Measurements from ENCODE around the gene LRRK2. TPM values are rescaled to one million over a fixed set of nuclear protein-coding genes. Genes with fewer than 3 reads are reported as not detected.

The LRRK2 gene
- 0.15 TPM for polyA plus RNA-seq (2013, experiment 1 of 2)
- polyA plus RNA-seq (2013, experiment 2 of 2) = 0.13 TPM

GRCh38 chr12:40224439-40225291, at the start of gene LRRK2:
Gene LRRK2, plus strand, starts transcription at chr12:40224997. Its CDS starts 135 bp downstream, at chr12:40225132.
- Histone ChIP-seq H3K9ac (ENCODE audit: low read depth, low read length) (peak within 1 kb of the TSS; percentile 58), H3K27ac (ENCODE audit: low read depth, low read length) (no peak within 1 kb of the TSS)
- WGBS = 2% methylated on average over 78 of the region's 78 CpGs

DNA sequence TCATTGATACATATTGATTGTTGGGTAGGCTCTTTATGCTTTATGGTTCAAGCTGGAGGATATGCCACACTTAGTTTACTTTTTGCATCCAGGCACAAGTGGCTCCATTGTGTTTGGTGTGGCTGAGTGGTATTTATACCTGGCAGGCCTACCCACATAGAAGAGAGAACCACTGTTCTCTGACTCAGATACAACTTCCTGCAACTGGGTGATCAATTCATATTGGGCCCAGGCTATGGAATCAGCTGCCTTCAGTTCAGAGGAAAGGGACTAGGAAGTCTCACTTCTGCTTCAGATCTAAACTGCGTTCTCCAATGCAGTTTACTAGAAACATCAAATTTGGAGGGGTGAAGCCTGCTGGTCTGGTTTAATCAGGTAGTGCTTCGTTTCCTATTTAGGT, 49.8 kb upstream of the LRRK2 start:
- Histone ChIP-seq H3K9me3 (ENCODE audit: insufficient read depth, low read depth, low read length) (no peaks in the 10 kb centered on the region), H3K9ac (ENCODE audit: low read depth, low read length) (no peak overlapping the region), H3K4me3 (ENCODE audit: low read length) (no peak overlapping the region), H3K4me1 (ENCODE audit: insufficient read depth, low read length) (no peaks in the 10 kb centered on the region), H3K27me3 (ENCODE audit: insufficient read depth, low read length) (no peaks in the 10 kb centered on the region), H3K36me3 (ENCODE audit: insufficient read depth, low read length) (no peaks in the 10 kb centered on the region), H3K27ac (ENCODE audit: low read depth, low read length) (no peak overlapping the region)
- WGBS = 94% methylated on average over 2 of the region's 2 CpGs

More at GRCh38 chr12:40224439-40225291, at the start of gene LRRK2:
- Histone ChIP-seq H3K4me1 (ENCODE audit: insufficient read depth, low read length) (peaks cover 6% of the 10 kb centered on the region), H3K36me3 (ENCODE audit: insufficient read depth, low read length) (no peaks in the 10 kb centered on the region), H3K27me3 (ENCODE audit: insufficient read depth, low read length) (peaks cover 45% of the 10 kb centered on the region), H3K9me3 (ENCODE audit: insufficient read depth, low read depth, low read length) (no peaks in the 10 kb centered on the region), H3K4me3 (ENCODE audit: low read length) (peak within 1 kb of the TSS; percentile 67)

DNA sequence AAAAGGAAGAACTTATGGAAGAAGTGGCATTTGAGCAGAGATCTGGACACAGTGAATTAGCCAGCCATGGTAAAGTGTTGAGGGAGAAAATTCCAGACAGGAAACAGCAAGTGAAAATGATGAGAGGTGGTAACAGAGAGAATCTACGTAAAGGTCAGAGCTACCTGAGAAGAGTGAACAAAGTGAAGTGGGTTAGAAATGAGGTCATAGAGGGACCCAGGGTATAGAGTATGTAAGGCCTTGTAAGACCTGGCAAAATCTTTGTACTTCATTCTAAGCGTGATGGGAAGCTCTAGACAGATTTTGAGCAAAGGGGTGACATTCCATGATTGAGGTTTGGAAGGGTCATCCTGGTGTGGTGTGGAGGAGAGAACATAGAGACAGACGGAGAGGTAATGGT, 49.3 kb upstream of the LRRK2 start:
- H3K9me3 ChIP-seq (ENCODE audit: insufficient read depth, low read depth, low read length) = no peaks in the 10 kb centered on the region
- no peak overlapping the region for H3K9ac ChIP-seq (ENCODE audit: low read depth, low read length)
- no peaks in the 10 kb centered on the region for H3K4me1 ChIP-seq (ENCODE audit: insufficient read depth, low read length)
- 92% methylated on average over 3 of the region's 3 CpGs for WGBS
- H3K36me3 ChIP-seq (ENCODE audit: insufficient read depth, low read length) = no peaks in the 10 kb centered on the region
- no peak overlapping the region for H3K4me3 ChIP-seq (ENCODE audit: low read length)
- H3K27me3 ChIP-seq (ENCODE audit: insufficient read depth, low read length) = no peaks in the 10 kb centered on the region
- no peak overlapping the region for H3K27ac ChIP-seq (ENCODE audit: low read depth, low read length)

DNA sequence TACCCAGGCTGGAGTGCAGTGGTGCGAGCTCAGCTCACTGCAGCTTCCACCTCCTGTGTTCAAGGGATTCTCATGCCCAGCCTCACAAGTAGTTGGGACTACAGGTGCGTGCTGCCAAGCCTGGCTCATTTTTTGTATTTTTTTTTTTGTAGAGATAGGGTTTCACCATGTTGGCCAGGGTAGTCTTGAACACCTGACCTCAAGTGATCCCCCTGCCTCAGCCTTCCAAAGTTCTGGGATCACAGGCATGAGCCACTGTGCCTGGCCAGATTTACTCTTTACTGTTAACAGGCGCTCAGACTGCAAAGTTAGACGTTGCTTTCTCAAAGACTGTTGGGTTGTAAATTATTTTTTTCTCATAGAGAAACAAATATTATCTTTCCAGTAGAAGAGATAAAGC, 46.1 kb upstream of the LRRK2 start:
- Histone ChIP-seq H3K9ac (ENCODE audit: low read depth, low read length) (no peak overlapping the region), H3K27me3 (ENCODE audit: insufficient read depth, low read length) (no peaks in the 10 kb centered on the region), H3K27ac (ENCODE audit: low read depth, low read length) (no peak overlapping the region), H3K4me1 (ENCODE audit: insufficient read depth, low read length) (no peaks in the 10 kb centered on the region), H3K4me3 (ENCODE audit: low read length) (no peak overlapping the region), H3K9me3 (ENCODE audit: insufficient read depth, low read depth, low read length) (no peaks in the 10 kb centered on the region), H3K36me3 (ENCODE audit: insufficient read depth, low read length) (no peaks in the 10 kb centered on the region)
- WGBS = 90% methylated on average over 4 of the region's 4 CpGs

- Histone ChIP-seq H3K4me1 (ENCODE audit: insufficient read depth, low read length) (no peaks in the 10 kb centered on the region), H3K27ac (ENCODE audit: low read depth, low read length) (no peak overlapping the region), H3K9ac (ENCODE audit: low read depth, low read length) (no peak overlapping the region), H3K9me3 (ENCODE audit: insufficient read depth, low read depth, low read length) (no peaks in the 10 kb centered on the region), H3K36me3 (ENCODE audit: insufficient read depth, low read length) (no peaks in the 10 kb centered on the region), H3K27me3 (ENCODE audit: insufficient read depth, low read length) (no peaks in the 10 kb centered on the region), H3K4me3 (ENCODE audit: low read length) (no peak overlapping the region)
- no CpG with 5 or more reads among the region's 1 CpG for WGBS
Measured at GRCh38 chr12:40181490-40181889, 43.3 kb upstream of the LRRK2 start.

- Histone ChIP-seq H3K9ac (ENCODE audit: low read depth, low read length) (no peak overlapping the region), H3K27me3 (ENCODE audit: insufficient read depth, low read length) (no peaks in the 10 kb centered on the region), H3K27ac (ENCODE audit: low read depth, low read length) (no peak overlapping the region), H3K4me1 (ENCODE audit: insufficient read depth, low read length) (no peaks in the 10 kb centered on the region), H3K9me3 (ENCODE audit: insufficient read depth, low read depth, low read length) (peaks cover 5% of the 10 kb centered on the region), H3K36me3 (ENCODE audit: insufficient read depth, low read length) (no peaks in the 10 kb centered on the region), H3K4me3 (ENCODE audit: low read length) (no peak overlapping the region)
- 100% methylated on average over 1 of the region's 1 CpG for WGBS
Measured at GRCh38 chr12:40183715-40184114, 41.1 kb upstream of the LRRK2 start.

GRCh38 chr12:40184493-40185302, 40.1 kb upstream of the LRRK2 start:
- WGBS = 100% methylated on average over 2 of the region's 4 CpGs
- H3K9me3 ChIP-seq (ENCODE audit: insufficient read depth, low read depth, low read length) = peaks cover 14% of the 10 kb centered on the region
- H3K27me3 ChIP-seq (ENCODE audit: insufficient read depth, low read length) = no peaks in the 10 kb centered on the region
- H3K27ac ChIP-seq (ENCODE audit: low read depth, low read length) = no peak overlapping the region
- H3K9ac ChIP-seq (ENCODE audit: low read depth, low read length) = no peak overlapping the region
- no peaks in the 10 kb centered on the region for H3K4me1 ChIP-seq (ENCODE audit: insufficient read depth, low read length)
- H3K4me3 ChIP-seq (ENCODE audit: low read length) = no peak overlapping the region
- no peaks in the 10 kb centered on the region for H3K36me3 ChIP-seq (ENCODE audit: insufficient read depth, low read length)

GRCh38 chr12:40185303-40185693, 39.5 kb upstream of the LRRK2 start:
- Histone ChIP-seq H3K27ac (ENCODE audit: low read depth, low read length) (no peak overlapping the region), H3K4me3 (ENCODE audit: low read length) (no peak overlapping the region), H3K4me1 (ENCODE audit: insufficient read depth, low read length) (no peaks in the 10 kb centered on the region), H3K36me3 (ENCODE audit: insufficient read depth, low read length) (no peaks in the 10 kb centered on the region), H3K27me3 (ENCODE audit: insufficient read depth, low read length) (no peaks in the 10 kb centered on the region), H3K9ac (ENCODE audit: low read depth, low read length) (no peak overlapping the region), H3K9me3 (ENCODE audit: insufficient read depth, low read depth, low read length) (peaks cover 20% of the 10 kb centered on the region)
- 94% methylated on average over 4 of the region's 4 CpGs for WGBS

DNA sequence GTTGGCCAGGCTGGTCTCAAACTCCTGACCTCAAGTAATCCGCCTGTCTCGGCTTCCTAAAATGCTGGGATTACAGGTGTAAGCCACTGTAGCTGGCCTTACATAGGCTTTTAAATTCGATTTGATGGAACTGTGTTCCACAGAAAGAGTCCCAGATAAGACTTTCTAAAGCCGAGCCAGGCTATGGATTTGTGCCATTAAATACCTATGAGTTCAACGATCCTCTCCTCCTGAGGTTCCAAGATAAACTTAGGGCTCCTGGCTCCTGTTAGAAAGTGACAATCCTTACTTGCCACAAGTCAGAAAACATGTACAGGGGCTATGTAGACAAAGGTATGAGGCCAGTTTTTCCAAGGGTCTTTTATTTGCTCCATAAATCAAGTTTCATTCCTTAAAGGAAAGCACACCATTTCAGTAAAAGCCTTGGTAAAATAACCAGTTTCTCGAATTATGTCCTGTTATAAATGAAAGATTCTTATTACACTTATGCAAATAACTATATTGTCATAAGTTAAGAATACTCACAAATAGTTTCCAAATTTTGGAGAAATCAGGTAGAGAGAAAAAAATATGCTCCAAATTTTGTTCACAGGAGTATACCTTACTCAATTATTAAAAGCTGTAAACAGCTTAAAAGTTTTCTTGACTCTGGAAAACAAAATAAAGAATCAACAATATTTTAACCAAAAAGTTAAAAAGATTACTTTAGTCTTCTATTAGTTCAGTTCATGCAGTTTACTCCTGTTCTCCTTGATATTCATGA, 36.1 kb upstream of the LRRK2 start:
- Histone ChIP-seq H3K4me3 (ENCODE audit: low read length) (no peak overlapping the region), H3K27ac (ENCODE audit: low read depth, low read length) (no peak overlapping the region), H3K27me3 (ENCODE audit: insufficient read depth, low read length) (no peaks in the 10 kb centered on the region), H3K9me3 (ENCODE audit: insufficient read depth, low read depth, low read length) (peaks cover 33% of the 10 kb centered on the region), H3K9ac (ENCODE audit: low read depth, low read length) (no peak overlapping the region), H3K4me1 (ENCODE audit: insufficient read depth, low read length) (peaks cover 17% of the 10 kb centered on the region), H3K36me3 (ENCODE audit: insufficient read depth, low read length) (no peaks in the 10 kb centered on the region)
- WGBS = 95% methylated on average over 5 of the region's 6 CpGs

GRCh38 chr12:40192704-40193255, 32.0 kb upstream of the LRRK2 start:
- Histone ChIP-seq H3K27me3 (ENCODE audit: insufficient read depth, low read length) (no peaks in the 10 kb centered on the region), H3K36me3 (ENCODE audit: insufficient read depth, low read length) (no peaks in the 10 kb centered on the region), H3K27ac (ENCODE audit: low read depth, low read length) (no peak overlapping the region), H3K9ac (ENCODE audit: low read depth, low read length) (no peak overlapping the region), H3K4me3 (ENCODE audit: low read length) (no peak overlapping the region), H3K4me1 (ENCODE audit: insufficient read depth, low read length) (peaks cover 19% of the 10 kb centered on the region), H3K9me3 (ENCODE audit: insufficient read depth, low read depth, low read length) (peaks cover 33% of the 10 kb centered on the region)
- 94% methylated on average over 6 of the region's 6 CpGs for WGBS

All from HUES64 (cell line).